Activated CD8-positive, alpha-beta memory T cell treated with anti-CD3 and anti-CD28 coated beads, Interleukin-2, amount 10 ng/mL, durations not matched to agents 7 days and 5 days (primary cell): ENCODE data around the gene MAST1. TPM values are rescaled to one million over a fixed set of nuclear protein-coding genes. Genes with fewer than 3 reads are reported as not detected.

Experiments used
- ATAC-seq: fragments of 150-1000 bp; cut with Tn5 transposase; one replicate; pipeline ENCODE4 v1.10.0; 2021; ENCODE audit warnings: moderate library complexity
- CTCF ChIA-PET: fragments of 350-600 bp; sonication (Branson Sonifier 250); formaldehyde crosslinking; loops from one replicate; lab custom pipeline; 2021; ENCODE audit warnings: antibody characterized with exemption; lab: Charles Lee
- DNase-seq: peaks from one replicate; pipeline ENCODE4 v3.0.0-alpha.2; 2020
- H3K27ac Mint-ChIP-seq: one replicate; pipeline ENCODE4 v1.8.0; 2021; ENCODE audit warnings: mild to moderate bottlenecking, mixed read lengths
- H3K27me3 Mint-ChIP-seq: one replicate; pipeline ENCODE4 v1.8.0; 2021; ENCODE audit warnings: mixed read lengths
- H3K36me3 Mint-ChIP-seq: one replicate; pipeline ENCODE4 v1.8.0; 2021; ENCODE audit warnings: mild to moderate bottlenecking, mixed read lengths
- H3K4me1 Mint-ChIP-seq: one replicate; pipeline ENCODE4 v1.8.0; 2021; ENCODE audit warnings: mixed read lengths
- H3K4me3 Mint-ChIP-seq: one replicate; pipeline ENCODE4 v1.8.0; 2021; ENCODE audit warnings: mild to moderate bottlenecking, moderate library complexity, mixed read lengths
- H3K9me3 Mint-ChIP-seq: one replicate; pipeline ENCODE4 v1.8.0; 2022; ENCODE audit warnings: low read depth, mixed read lengths
- total RNA-seq, 2 experiments: library from RNA; stranded (reverse); gene quantifications; one replicate each; pipeline ENCODE4 v1.2.3, GENCODE V29; 2021

The MAST1 gene
- 1 to 10 TPM in 1 of 2 experiments, under 1 TPM in 1; 0.67 to 2.5 TPM for total RNA-seq

- peak; percentile 65 for ATAC-seq
- CTCF ChIA-PET, result interaction anchor here (1.0 to 1.7 kb wide), 5 partner anchors 8 to 72 kb away, joined by 3 to 8 read pairs (median 3); no protein-coding TSS in a partner anchor
- Mint-ChIP-seq H3K9me3 (no peaks in the 10 kb centered on the region), H3K4me1 (peaks cover 22% of the 10 kb centered on the region), H3K27me3 (peaks cover 77% of the 10 kb centered on the region), H3K36me3 (no peaks in the 10 kb centered on the region), H3K27ac (no peak within 1 kb of the TSS), H3K4me3 (peak within 1 kb of the TSS; percentile 22)
- DNase-seq, result peak; percentile 57
Measured at GRCh38 chr19:12838182-12838885, at the start of gene MAST1. MAST1 (plus strand) TSS chr19:12838515; CDS start chr19:12838573, 58 bp downstream.

- ATAC-seq, result no peak
- peaks cover 8% of the 10 kb centered on the region for H3K36me3 Mint-ChIP-seq
- no peaks in the 10 kb centered on the region for H3K9me3 Mint-ChIP-seq
- H3K4me3 Mint-ChIP-seq, result peak overlapping the region; percentile 92
- peak; percentile 72 for DNase-seq
- peaks cover 27% of the 10 kb centered on the region for H3K4me1 Mint-ChIP-seq
- peak overlapping the region; percentile 96 for H3K27ac Mint-ChIP-seq
- no peaks in the 10 kb centered on the region for H3K27me3 Mint-ChIP-seq
- CTCF ChIA-PET, result interaction anchor here (1.0 to 4.7 kb wide), 7 partner anchors 8 to 66 kb away, joined by 3 to 62 read pairs (median 5); partner anchors contain the start of gene HOOK2
Measured at GRCh38 chr19:12788682-12789097, 49.6 kb upstream of the MAST1 start.

GRCh38 chr19:12789098-12789903 is 49.0 kb upstream of the MAST1 start:
- Mint-ChIP-seq H3K4me1 (peaks cover 30% of the 10 kb centered on the region), H3K4me3 (peak overlapping the region; percentile 93), H3K27ac (peak overlapping the region; percentile 96), H3K27me3 (no peaks in the 10 kb centered on the region), H3K36me3 (peaks cover 8% of the 10 kb centered on the region), H3K9me3 (no peaks in the 10 kb centered on the region)
- no peak for ATAC-seq
- CTCF ChIA-PET, result interaction anchor here (1.0 to 4.7 kb wide), 7 partner anchors 8 to 66 kb away, joined by 3 to 62 read pairs (median 5); partner anchors contain the start of gene HOOK2
- DNase-seq, result peak; percentile 57

- CTCF ChIA-PET, result interaction anchor here (1.0 to 18.0 kb wide), 5 partner anchors 13 to 67 kb away, joined by 4 to 1017 read pairs (median 5); partner anchors contain the start of gene HOOK2
- peaks cover 8% of the 10 kb centered on the region for H3K36me3 Mint-ChIP-seq
- H3K4me1 Mint-ChIP-seq, result peaks cover 37% of the 10 kb centered on the region
- H3K27ac Mint-ChIP-seq, result peak overlapping the region; percentile 95
- peak overlapping the region; percentile 93 for H3K4me3 Mint-ChIP-seq
- peak; percentile 99 for DNase-seq
- H3K9me3 Mint-ChIP-seq, result no peaks in the 10 kb centered on the region
- peak; percentile 50 for ATAC-seq
- no peaks in the 10 kb centered on the region for H3K27me3 Mint-ChIP-seq
Measured at GRCh38 chr19:12789904-12790619, 48.3 kb upstream of the MAST1 start.

GRCh38 chr19:12790628-12791344 is 47.5 kb upstream of the MAST1 start:
- Mint-ChIP-seq H3K36me3 (peaks cover 8% of the 10 kb centered on the region), H3K9me3 (no peaks in the 10 kb centered on the region), H3K4me3 (peak overlapping the region; percentile 93), H3K4me1 (peaks cover 41% of the 10 kb centered on the region), H3K27me3 (no peaks in the 10 kb centered on the region), H3K27ac (peak overlapping the region; percentile 95)
- ATAC-seq (no peak), DNase-seq (no peak)
- CTCF ChIA-PET, result interaction anchor here (1.0 to 18.0 kb wide), 2 partner anchors 21 to 57 kb away, joined by 3 to 1017 read pairs; partner anchors contain the start of gene HOOK2

- CTCF ChIA-PET, result interaction anchor here (1.0 to 18.0 kb wide), 4 partner anchors 22 to 174 kb away, joined by 3 to 1017 read pairs (median 5); partner anchors contain the start of gene HOOK2
- Mint-ChIP-seq H3K27me3 (no peaks in the 10 kb centered on the region), H3K4me3 (peak within 1 kb of the TSS; percentile 93), H3K4me1 (peaks cover 48% of the 10 kb centered on the region), H3K27ac (peak within 1 kb of the TSS; percentile 95), H3K36me3 (peaks cover 8% of the 10 kb centered on the region), H3K9me3 (no peaks in the 10 kb centered on the region)
- ATAC-seq, result peak; percentile 44
- peak; percentile 97 for DNase-seq
Measured at GRCh38 chr19:12791345-12792050, 46.8 kb upstream of the MAST1 start, which contains the start of gene JUNB. JUNB (plus strand) TSS chr19:12791486; CDS start chr19:12791772, 286 bp downstream.

GRCh38 chr19:12792051-12792852 is 46.1 kb upstream of the MAST1 start:
- Mint-ChIP-seq H3K27me3 (no peaks in the 10 kb centered on the region), H3K9me3 (no peaks in the 10 kb centered on the region), H3K36me3 (peaks cover 8% of the 10 kb centered on the region), H3K4me3 (peak overlapping the region; percentile 93), H3K4me1 (peaks cover 44% of the 10 kb centered on the region), H3K27ac (peak overlapping the region; percentile 95)
- CTCF ChIA-PET, result interaction anchor here (1.0 to 18.0 kb wide), 6 partner anchors 23 to 173 kb away, joined by 3 to 1017 read pairs (median 5); partner anchors contain the start of gene HOOK2
- peak; percentile 91 for DNase-seq
- no peak for ATAC-seq

GRCh38 chr19:12792853-12793289 is 45.4 kb upstream of the MAST1 start:
- no peak for ATAC-seq
- peak overlapping the region; percentile 93 for H3K4me3 Mint-ChIP-seq
- CTCF ChIA-PET, result interaction anchor here (1.1 to 18.0 kb wide), 6 partner anchors 23 to 172 kb away, joined by 3 to 1017 read pairs (median 5); partner anchors contain the start of gene HOOK2
- no peak for DNase-seq
- H3K36me3 Mint-ChIP-seq, result peaks cover 8% of the 10 kb centered on the region
- H3K9me3 Mint-ChIP-seq, result no peaks in the 10 kb centered on the region
- H3K27me3 Mint-ChIP-seq, result no peaks in the 10 kb centered on the region
- H3K4me1 Mint-ChIP-seq, result peaks cover 43% of the 10 kb centered on the region
- peak overlapping the region; percentile 95 for H3K27ac Mint-ChIP-seq

- ATAC-seq, result peak; percentile 25
- Mint-ChIP-seq H3K9me3 (no peaks in the 10 kb centered on the region), H3K4me1 (peaks cover 36% of the 10 kb centered on the region), H3K36me3 (peaks cover 8% of the 10 kb centered on the region), H3K4me3 (peak overlapping the region; percentile 93), H3K27me3 (no peaks in the 10 kb centered on the region), H3K27ac (peak overlapping the region; percentile 95)
- CTCF ChIA-PET, result interaction anchor here (0.6 to 18.0 kb wide), 5 partner anchors 24 to 781 kb away, joined by 3 to 1017 read pairs (median 3); partner anchors contain the start of gene HOOK2
- peak; percentile 93 for DNase-seq
Measured at GRCh38 chr19:12793290-12794195, 44.8 kb upstream of the MAST1 start.
